ENCODE measurements around the gene OSM. TPM values are rescaled to one million over a fixed set of nuclear protein-coding genes. Genes with fewer than 3 reads are reported as not detected.
"Not testable (repeated sequence)": the region's sequence is repeated elsewhere in the genome, so short reads cannot be mapped to it uniquely, and the experiment has no call there.

OSM gene
- total RNA-seq, 1 donor from 2014 or later = not detected

DNA sequence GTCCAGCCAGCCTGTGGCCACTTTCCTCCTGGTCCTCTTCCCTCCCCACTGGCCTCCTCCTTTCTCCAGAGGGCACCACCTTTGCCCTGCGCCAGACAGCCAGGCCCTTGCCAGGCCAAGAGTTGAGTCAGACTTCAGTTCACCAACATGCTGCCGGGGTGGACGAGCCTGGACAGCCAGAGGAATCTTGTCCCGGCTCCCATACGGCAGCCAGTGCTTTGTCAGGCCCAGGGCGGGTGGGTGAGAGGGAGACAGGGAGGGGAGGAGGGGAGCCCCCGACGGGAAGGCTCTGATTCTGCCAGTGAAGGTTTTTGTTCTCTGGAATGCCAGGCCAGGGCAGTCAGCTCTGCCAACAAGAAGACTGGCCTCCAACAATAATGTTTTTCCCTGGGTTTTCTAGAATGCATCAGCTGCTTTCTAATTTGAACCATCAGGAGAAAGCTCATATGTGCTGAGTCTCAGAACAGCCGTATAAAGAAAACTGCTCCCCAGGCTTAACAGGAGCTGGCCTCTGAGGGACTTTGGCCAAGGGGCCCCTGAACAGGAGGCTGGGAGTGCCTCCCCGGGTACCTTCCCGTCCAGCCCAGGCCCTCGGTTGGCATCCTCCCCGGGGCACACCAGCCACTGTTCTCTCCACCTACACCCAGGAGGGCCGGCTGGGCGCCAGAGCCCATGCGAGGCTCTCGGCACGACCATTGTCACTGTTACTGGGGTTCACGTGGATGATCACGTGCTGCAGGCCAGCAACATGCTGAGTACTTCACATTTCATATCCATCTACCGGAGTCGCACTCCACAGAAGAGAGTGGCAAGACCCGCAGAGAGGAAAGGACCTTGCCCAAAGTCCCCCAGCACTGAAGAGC is 48.7 kb downstream of the OSM start:
- no peaks in the 10 kb centered on the region for H3K36me3 Mint-ChIP-seq (ENCODE audit: unreplicated experiment)
- peaks cover 30% of the 10 kb centered on the region for H3K4me1 Mint-ChIP-seq (ENCODE audit: unreplicated experiment)
- TF ChIP-seq, protein P1, sequence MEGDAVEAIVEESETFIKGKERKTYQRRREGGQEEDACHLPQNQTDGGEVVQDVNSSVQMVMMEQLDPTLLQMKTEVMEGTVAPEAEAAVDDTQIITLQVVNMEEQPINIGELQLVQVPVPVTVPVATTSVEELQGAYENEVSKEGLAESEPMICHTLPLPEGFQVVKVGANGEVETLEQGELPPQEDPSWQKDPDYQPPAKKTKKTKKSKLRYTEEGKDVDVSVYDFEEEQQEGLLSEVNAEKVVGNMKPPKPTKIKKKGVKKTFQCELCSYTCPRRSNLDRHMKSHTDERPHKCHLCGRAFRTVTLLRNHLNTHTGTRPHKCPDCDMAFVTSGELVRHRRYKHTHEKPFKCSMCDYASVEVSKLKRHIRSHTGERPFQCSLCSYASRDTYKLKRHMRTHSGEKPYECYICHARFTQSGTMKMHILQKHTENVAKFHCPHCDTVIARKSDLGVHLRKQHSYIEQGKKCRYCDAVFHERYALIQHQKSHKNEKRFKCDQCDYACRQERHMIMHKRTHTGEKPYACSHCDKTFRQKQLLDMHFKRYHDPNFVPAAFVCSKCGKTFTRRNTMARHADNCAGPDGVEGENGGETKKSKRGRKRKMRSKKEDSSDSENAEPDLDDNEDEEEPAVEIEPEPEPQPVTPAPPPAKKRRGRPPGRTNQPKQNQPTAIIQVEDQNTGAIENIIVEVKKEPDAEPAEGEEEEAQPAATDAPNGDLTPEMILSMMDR (IDR thresholded peaks at IDR 0.05) = no peak
- no peak for DNase-seq (ENCODE audit: extremely low spot score, unreplicated experiment)
- H3K27ac Mint-ChIP-seq (ENCODE audit: unreplicated experiment) = peak overlapping the region; percentile 96
- no peak overlapping the region for H3K4me3 Mint-ChIP-seq (ENCODE audit: unreplicated experiment)
- H3K9me3 Mint-ChIP-seq (ENCODE audit: unreplicated experiment) = no peaks in the 10 kb centered on the region
- H3K27me3 Mint-ChIP-seq (ENCODE audit: unreplicated experiment) = no peaks in the 10 kb centered on the region

DNA sequence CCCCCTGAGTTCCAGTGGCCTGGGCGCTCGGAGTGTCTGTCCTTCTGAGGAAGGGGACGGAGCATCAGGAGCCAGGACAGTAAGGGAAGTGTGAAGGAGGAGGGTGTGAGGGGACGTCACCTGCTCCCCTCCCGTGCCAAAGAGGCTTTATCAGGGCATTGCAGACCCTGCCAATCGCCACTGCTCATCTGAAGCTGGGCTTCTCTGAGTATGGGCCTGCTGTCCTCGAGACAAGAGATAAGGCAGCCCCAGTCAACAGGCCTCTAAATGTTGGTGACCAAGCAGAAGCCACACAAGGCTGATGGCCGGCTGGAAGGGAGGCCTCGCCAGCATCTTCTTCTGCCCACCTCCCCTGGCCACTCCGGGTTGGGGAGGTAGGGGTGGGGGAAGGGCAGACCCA is 49.9 kb downstream of the OSM start:
- TF ChIP-seq, protein P1 (IDR thresholded peaks at IDR 0.05) = no peak
- Mint-ChIP-seq H3K27me3 (ENCODE audit: unreplicated experiment) (no peaks in the 10 kb centered on the region), H3K27ac (ENCODE audit: unreplicated experiment) (peak overlapping the region; percentile 69), H3K36me3 (ENCODE audit: unreplicated experiment) (no peaks in the 10 kb centered on the region), H3K4me1 (ENCODE audit: unreplicated experiment) (peaks cover 39% of the 10 kb centered on the region), H3K4me3 (ENCODE audit: unreplicated experiment) (no peak overlapping the region), H3K9me3 (ENCODE audit: unreplicated experiment) (no peaks in the 10 kb centered on the region)
- DNase-seq (ENCODE audit: extremely low spot score, unreplicated experiment) = no peak

DNA sequence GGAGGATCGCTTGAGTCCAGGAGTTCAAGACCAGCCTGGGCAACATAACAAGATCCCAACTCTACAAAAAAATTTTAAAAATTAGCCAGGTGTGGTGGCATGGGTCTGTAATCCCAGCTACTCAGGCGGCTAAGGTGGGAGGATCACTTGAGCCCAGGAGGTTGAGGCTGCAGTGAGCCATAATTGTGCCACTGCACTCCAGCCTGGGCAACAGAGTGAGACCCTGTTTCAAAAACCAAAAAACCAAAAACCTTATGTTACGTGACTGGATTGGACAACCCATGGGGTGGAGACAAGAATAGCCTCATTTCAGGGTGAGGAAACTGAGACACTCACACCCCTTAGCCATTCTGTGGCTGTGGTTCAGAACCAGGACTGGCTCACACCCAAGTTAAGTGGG is 50.4 kb downstream of the OSM start:
- not testable (repeated sequence) for H3K27me3 Mint-ChIP-seq (ENCODE audit: unreplicated experiment); H3K36me3 Mint-ChIP-seq (ENCODE audit: unreplicated experiment); DNase-seq (ENCODE audit: extremely low spot score, unreplicated experiment); H3K27ac Mint-ChIP-seq (ENCODE audit: unreplicated experiment); H3K4me3 Mint-ChIP-seq (ENCODE audit: unreplicated experiment); H3K9me3 Mint-ChIP-seq (ENCODE audit: unreplicated experiment)
- H3K4me1 Mint-ChIP-seq (ENCODE audit: unreplicated experiment) = peaks cover 39% of the 10 kb centered on the region

DNA sequence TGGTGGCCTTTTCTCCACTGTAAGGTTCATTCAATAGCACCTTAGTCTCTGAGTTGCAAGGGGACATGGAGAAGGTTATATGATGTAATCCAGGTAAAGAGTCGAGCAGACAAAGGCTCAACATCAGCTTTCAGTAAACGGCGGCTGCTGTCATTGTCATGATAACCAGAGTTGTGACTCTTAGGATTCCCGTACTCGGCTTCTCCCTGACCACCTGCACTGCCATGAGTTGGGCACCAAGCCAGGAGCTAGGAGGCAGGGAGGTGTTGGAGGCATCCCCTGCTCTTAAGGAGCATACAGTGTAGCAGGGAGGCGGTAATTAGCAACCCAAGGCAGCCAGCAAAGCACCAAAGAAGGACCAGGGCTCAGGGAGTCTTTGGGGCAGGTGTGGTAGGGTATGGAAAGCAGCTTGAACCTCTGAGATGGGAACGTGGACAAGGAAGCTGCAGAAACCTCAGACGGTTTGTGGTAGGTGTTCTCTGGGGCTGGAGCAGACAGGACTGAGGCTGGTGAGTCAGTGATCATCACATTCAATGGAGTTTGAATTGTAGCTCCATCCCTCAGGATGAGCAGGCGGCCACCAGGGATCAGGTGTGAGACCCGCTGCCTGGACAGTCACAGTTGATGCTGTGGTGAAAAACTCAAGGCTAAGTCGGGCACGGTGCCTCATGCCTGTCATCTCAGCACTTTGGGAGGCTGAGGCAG is 51.8 kb downstream of the OSM start:
- peaks cover 48% of the 10 kb centered on the region for H3K4me1 Mint-ChIP-seq (ENCODE audit: unreplicated experiment)
- no peak overlapping the region for H3K4me3 Mint-ChIP-seq (ENCODE audit: unreplicated experiment)
- H3K27ac Mint-ChIP-seq (ENCODE audit: unreplicated experiment) = no peak overlapping the region
- TF ChIP-seq, protein P1 (IDR thresholded peaks at IDR 0.05) = no peak
- no peaks in the 10 kb centered on the region for H3K9me3 Mint-ChIP-seq (ENCODE audit: unreplicated experiment)
- no peaks in the 10 kb centered on the region for H3K36me3 Mint-ChIP-seq (ENCODE audit: unreplicated experiment)
- no peaks in the 10 kb centered on the region for H3K27me3 Mint-ChIP-seq (ENCODE audit: unreplicated experiment)
- no peak for DNase-seq (ENCODE audit: extremely low spot score, unreplicated experiment)

DNA sequence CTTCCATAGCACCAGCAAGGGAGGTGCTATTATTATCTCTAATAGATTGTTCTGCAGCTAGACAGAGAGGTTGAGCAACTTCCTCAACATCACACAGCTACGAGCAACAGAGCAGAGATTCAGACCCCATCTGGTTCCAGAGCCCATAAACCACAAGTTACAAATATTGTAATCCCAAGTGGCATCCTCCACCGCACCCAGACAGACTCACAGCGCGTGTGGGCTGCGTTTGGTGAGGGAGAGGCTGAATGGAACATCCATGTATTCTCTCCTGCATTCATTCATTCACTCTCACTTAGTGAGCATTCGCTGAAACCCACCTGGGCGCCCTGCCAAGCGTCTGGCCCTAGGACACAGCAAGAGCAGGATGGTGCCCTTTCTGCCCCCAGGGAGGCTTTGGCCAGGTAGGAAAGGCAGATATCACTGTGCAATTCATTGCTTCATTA is 53.6 kb downstream of the OSM start:
- H3K4me1 Mint-ChIP-seq (ENCODE audit: unreplicated experiment) = peaks cover 53% of the 10 kb centered on the region
- no peak for DNase-seq (ENCODE audit: extremely low spot score, unreplicated experiment)
- no peaks in the 10 kb centered on the region for H3K9me3 Mint-ChIP-seq (ENCODE audit: unreplicated experiment)
- H3K27ac Mint-ChIP-seq (ENCODE audit: unreplicated experiment) = peak overlapping the region; percentile 86
- TF ChIP-seq, protein P1 (IDR thresholded peaks at IDR 0.05) = no peak
- no peaks in the 10 kb centered on the region for H3K27me3 Mint-ChIP-seq (ENCODE audit: unreplicated experiment)
- no peaks in the 10 kb centered on the region for H3K36me3 Mint-ChIP-seq (ENCODE audit: unreplicated experiment)
- no peak overlapping the region for H3K4me3 Mint-ChIP-seq (ENCODE audit: unreplicated experiment)

Other genes with a start within 250 kb of the OSM start
- not detected in 2 replicates for gene HORMAD2, start 186.4 kb downstream of the OSM start, total RNA-seq
- gene LIF, start 20.1 kb downstream of the OSM start, total RNA-seq = 13.7 and 15.5 TPM in 2 replicates
- 11.8 and 12.2 TPM in 2 replicates for gene CASTOR1, start 22.7 kb upstream of the OSM start, total RNA-seq
- gene TBC1D10A, start 60.1 kb upstream of the OSM start, total RNA-seq = 12.6 and 14.1 TPM in 2 replicates
- 170 and 187 TPM in 2 replicates for gene SF3A1, start 90.0 kb upstream of the OSM start, total RNA-seq
- gene CCDC157, start 90.2 kb upstream of the OSM start, total RNA-seq = 2.9 and 3.7 TPM in 2 replicates
- gene RNF215, start 120.6 kb upstream of the OSM start, total RNA-seq = 36.1 and 36.6 TPM in 2 replicates
- 14.9 and 19.0 TPM in 2 replicates for gene SEC14L2, start 130.2 kb upstream of the OSM start, total RNA-seq
- 8.4 and 10.5 TPM in 2 replicates for gene MTFP1, start 158.9 kb upstream of the OSM start, total RNA-seq
- gene SEC14L3, start 205.2 kb upstream of the OSM start, total RNA-seq = not detected in 2 replicates
- not detected in 2 replicates for gene SEC14L4, start 238.8 kb upstream of the OSM start, total RNA-seq